HepG2 (cell line): Measurements from ENCODE around the gene PPP1R13B. TPM values are rescaled to one million over a fixed set of nuclear protein-coding genes. Genes with fewer than 3 reads are reported as not detected.

Experiments
- ATAC-seq: fragments of 200-7000 bp; cut with Tn5 transposase; 3 replicates; pipeline ENCODE4 v1.9.1; 2020; ENCODE audit warnings: mild to moderate bottlenecking, moderate library complexity
- BruUV-seq: library from RNA; stranded (reverse); fragments of 400-500 nt; replicated peaks from 2 replicates; lab custom pipeline; 2021; lab: Mats Ljungman, UMichigan
- CTCF ChIA-PET: fragments of 300-600 bp; formaldehyde crosslinking; extraction: SDS; loops from one replicate; lab custom pipeline; 2021; ENCODE audit warnings: low total read pairs, inconsistent platforms, low intra/inter-chr PET ratio; lab: Yijun Ruan, JAX
- POLR2A ChIA-PET: fragments of 350-600 bp; sonication (Branson Sonifier 250); formaldehyde crosslinking; loops from one replicate; lab custom pipeline; 2020; ENCODE audit warnings: antibody characterized with exemption, inconsistent platforms; lab: Yijun Ruan, JAX
- DNase-seq: peaks from one replicate; pipeline ENCODE4 v3.0.0-alpha.2; 2015; ENCODE audit warnings: low spot score
- FAIRE-seq: peaks from 3 replicates; lab custom pipeline; 2011; peaks lifted over from hg19 to GRCh38; lab: Jason Lieb, UNC
- H2AFZ ChIP-seq: one replicate; pipeline ENCODE4 v1.6.1; 2011; ENCODE audit warnings: low read length, inconsistent platforms
- H3K27ac ChIP-seq: fragments of 300-600 bp; 3 replicates; pipeline ENCODE4 v1.8.0; 2011; ENCODE audit warnings: mixed run types, mild to moderate bottlenecking, mixed read lengths, low read length, inconsistent platforms; ENCODE audit not compliant: insufficient read depth; ENCODE audit errors: extremely low read length
- H3K27me3 ChIP-seq, 2 experiments: fragments of 200-600 bp in 1 of 2; 2 replicates in 1 of 2; 3 replicates in 1 of 2; pipeline versions ENCODE4 v1.6.0 to v1.8.0; 2011; ENCODE audit warnings: low read length in 2 of 2, mild to moderate bottlenecking in 2 of 2, moderate library complexity in 2 of 2, inconsistent platforms in 1 of 2; ENCODE audit not compliant: insufficient read depth in 2 of 2, control insufficient read depth in 1 of 2
- H3K36me3 ChIP-seq, 2 experiments: fragments of 200-600 bp in 1 of 2; replicated peaks in 1 of 2; 2 replicates in 1 of 2; 3 replicates in 1 of 2; pipeline versions ENCODE4 v1.5.1 to v1.8.0; 2011; ENCODE audit warnings: low read length in 2 of 2, inconsistent platforms in 1 of 2; ENCODE audit not compliant: insufficient read depth in 2 of 2, control insufficient read depth in 1 of 2
- H3K4me1 ChIP-seq: 2 replicates; pipeline ENCODE4 v1.5.1; 2012; ENCODE audit warnings: low read length, inconsistent platforms; ENCODE audit not compliant: insufficient read depth
- H3K4me2 ChIP-seq: 2 replicates; pipeline ENCODE4 v1.6.0; 2011; ENCODE audit warnings: low read depth, low read length, inconsistent platforms
- H3K4me3 ChIP-seq, 3 experiments: fragments of 200-600 bp in 1 of 3; sonication (generic), shearing (Covaris generic) in 1 of 3; replicated peaks in 1 of 3; 2 replicates each; pipeline ENCODE4 v1.5.1; 2011 to 2016; ENCODE audit warnings: low read length in 3 of 3, inconsistent platforms in 2 of 3, low read depth in 2 of 3, mild to moderate bottlenecking in 2 of 3, control low read depth in 1 of 3, mixed read lengths in 1 of 3; ENCODE audit not compliant: insufficient read depth in 1 of 3
- H3K79me2 ChIP-seq: one replicate; pipeline ENCODE4 v1.6.1; 2011; ENCODE audit warnings: low read length, inconsistent platforms; ENCODE audit not compliant: insufficient read depth
- H3K9ac ChIP-seq: 2 replicates; pipeline ENCODE4 v1.6.0; 2011; ENCODE audit warnings: mild to moderate bottlenecking, low read depth, low read length, inconsistent platforms; ENCODE audit not compliant: insufficient read depth
- H3K9me3 ChIP-seq: 2 replicates; pipeline ENCODE4 v1.5.1; 2012; ENCODE audit warnings: mild to moderate bottlenecking, low read length
- H4K20me1 ChIP-seq: 2 replicates; pipeline ENCODE4 v1.6.0; 2011; ENCODE audit warnings: inconsistent platforms, mild to moderate bottlenecking, low read length, moderate library complexity; ENCODE audit not compliant: insufficient read depth
- AGO2 ChIP-seq: fragments of 200-400 bp; formaldehyde crosslinking; optimal IDR thresholded peaks from 2 replicates; pipeline ENCODE3; 2017; ENCODE audit warnings: mild to moderate bottlenecking, low read depth, low read length, moderate library complexity
- FLYWCH1 ChIP-seq: sonication (generic); formaldehyde crosslinking; IDR thresholded peaks from 2 replicates; pipeline ENCODE4 v1.8.1; 2023; ENCODE audit warnings: mild to moderate bottlenecking, missing genetic modification reagents
- SMC3 ChIP-seq: IDR thresholded peaks from 2 replicates; pipeline ENCODE4 v1.6.1; 2011; ENCODE audit warnings: low read length, improper control_type of control experiment
- XRCC5 ChIP-seq: fragments of 200-400 bp; formaldehyde crosslinking; optimal IDR thresholded peaks from 2 replicates; pipeline ENCODE3; 2017; ENCODE audit warnings: mild to moderate bottlenecking, low read length
- WGBS: methylation state at CpG from one replicate; pipeline ENCODE4 v1.1.6; 2017; ENCODE audit warnings: low lambda C conversion rate; 5-methylcytosine and 5-hydroxymethylcytosine counted together
- in situ Hi-C: cut with HindIII; loops from 2 replicates; pipeline ENCODE4 v1.10.0; 2017; ENCODE audit warnings: low pct_unique_long_range_greater_than_20kb; ENCODE audit not compliant: extremely low pct_ligation_motif_present
- intact Hi-C: fragments of 100-400 bp; cut with micrococcal nuclease; formaldehyde crosslinking; loops from one replicate; pipeline ENCODE4 v1.10.0; 2022; ENCODE audit not compliant: unreplicated experiment
- polyA plus RNA-seq, 8 experiments: library from polyadenylated mRNA; depleted of rRNA in 3 of 8; stranded (reverse) in 7 of 8; unstranded in 1 of 8; fragments of >200 nt; fragmentation: Illumina TruSeq in 4 of 8; extraction: Trizol in 4 of 8; gene quantifications; 2 replicates each; pipeline versions ENCODE4 v1.2.1 to v1.2.3, GENCODE V29; 2011 to 2016; ENCODE audit warnings: low read depth in 4 of 8, missing spikeins in 1 of 8, mixed read lengths in 1 of 8; ENCODE audit not compliant: insufficient read depth in 1 of 8
- total RNA-seq, 5 experiments: library from RNA; depleted of rRNA; stranded (reverse); fragments of >200 nt; fragmentation: Illumina TruSeq; extraction: Trizol; gene quantifications; 2 replicates each; pipeline ENCODE4 v1.2.3, GENCODE V29; 2016; ENCODE audit warnings: low read depth in 1 of 5

The PPP1R13B gene
- total and polyA plus RNA-seq, 2 of the 13 experiments (the other 11 are each of a cell fraction or from before 2014, with no cell fraction given) = 4.6 to 9.4 TPM

DNA sequence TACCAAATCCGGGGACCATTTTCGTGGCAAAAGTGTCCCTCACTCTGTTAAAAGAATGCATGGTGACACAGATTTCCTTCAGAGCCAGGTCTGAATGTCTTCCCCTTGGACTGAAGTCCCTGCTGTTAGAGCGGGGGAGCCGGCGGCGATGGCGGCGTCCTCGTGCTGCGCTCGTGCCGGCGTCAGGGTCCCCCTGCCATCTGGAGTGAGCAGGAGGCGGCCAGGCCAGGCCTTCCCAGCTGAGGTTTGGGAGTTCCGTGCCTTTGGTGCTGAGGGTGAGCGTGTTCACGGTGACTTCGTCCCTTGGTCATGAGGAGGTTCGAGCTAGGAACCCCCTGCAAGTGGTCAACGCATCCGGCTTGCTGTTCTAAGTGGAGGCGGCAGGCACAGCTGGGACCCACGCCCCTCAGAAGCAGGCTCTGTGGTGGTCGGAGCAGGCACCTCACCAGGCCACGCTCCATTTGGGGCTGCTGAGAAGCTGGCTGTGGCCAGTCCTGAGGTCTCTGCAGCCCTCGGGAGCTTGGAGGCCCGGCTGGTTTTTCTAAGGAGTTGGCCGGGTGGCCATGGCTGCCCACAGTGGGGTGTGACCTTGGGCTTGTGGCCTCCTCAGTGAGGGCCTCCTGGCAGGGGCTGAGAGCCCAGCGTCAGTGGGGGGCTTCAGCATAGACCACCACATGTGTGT is 122.2 kb downstream of the PPP1R13B start:
- peaks cover 45% of the 10 kb centered on the region for H3K79me2 ChIP-seq
- no peak for FAIRE-seq
- POLR2A ChIA-PET = no interaction called here

DNA sequence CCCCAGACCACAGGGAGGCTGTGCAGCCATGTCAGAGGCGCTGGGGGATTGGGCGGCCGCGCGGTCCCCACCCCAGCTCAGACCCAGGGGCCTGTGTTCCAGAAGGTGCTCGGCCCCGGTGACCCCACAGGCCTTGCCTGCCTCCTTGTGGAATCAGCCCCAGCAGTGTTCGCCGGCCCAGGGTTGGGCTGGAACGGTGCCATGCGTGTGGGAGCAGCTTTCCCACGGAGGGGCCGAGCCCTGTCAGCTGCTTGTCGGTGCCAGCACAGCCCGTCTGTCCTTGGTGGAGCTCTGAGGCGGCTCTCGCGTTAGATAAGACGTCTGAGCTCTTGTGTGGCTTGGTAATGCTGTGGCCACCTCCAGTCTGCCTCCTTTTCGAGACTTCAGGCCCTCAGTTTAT is 123.3 kb downstream of the PPP1R13B start:
- Histone ChIP-seq H4K20me1 (no peaks in the 10 kb centered on the region), H3K4me3 (no peak overlapping the region), H3K9me3 (no peaks in the 10 kb centered on the region), H3K9ac (no peak overlapping the region), H3K27ac (no peak overlapping the region), H3K4me2 (no peak overlapping the region), H2AFZ (no peak overlapping the region), H3K36me3 (peaks cover 7 to 32% of the 10 kb centered on the region in 2 experiments), H3K4me1 (no peaks in the 10 kb centered on the region), H3K27me3 (no peaks in the 10 kb centered on the region), H3K79me2 (peaks cover 55% of the 10 kb centered on the region)
- FAIRE-seq (no peak), DNase-seq (no peak), ATAC-seq (no peak; the same call in 2 of the 3 replicates)
- POLR2A ChIA-PET = no interaction called here
- TF ChIP-seq XRCC5 (no peak), AGO2 (peak; percentile 19)
- intact Hi-C loops = no loop called here
- WGBS = 91% methylated on average over 8 of the region's 20 CpGs
- no TSS peak for BruUV-seq
- CTCF ChIA-PET = no interaction called here
- in situ Hi-C loops = no loop called here

More for the DNA sequence above, 122.2 kb downstream of the PPP1R13B start:
- H3K27ac ChIP-seq = no peak overlapping the region
- TF ChIP-seq AGO2 = peak; percentile 47
- no peak for TF ChIP-seq FLYWCH1 (CRISPR knock-in tag)
- no peak for TF ChIP-seq SMC3
- H3K9ac ChIP-seq = no peak overlapping the region
- WGBS = 80% methylated on average over 1 of the region's 29 CpGs
- CTCF ChIA-PET = no interaction called here
- H3K4me3 ChIP-seq = no peak overlapping the region
- H3K27me3 ChIP-seq = no peaks in the 10 kb centered on the region
- no peak for ATAC-seq
- H4K20me1 ChIP-seq = no peaks in the 10 kb centered on the region
- DNase-seq = no peak
- H3K4me1 ChIP-seq = no peaks in the 10 kb centered on the region
- BruUV-seq = no TSS peak
- no peak overlapping the region for H3K4me2 ChIP-seq
- H3K9me3 ChIP-seq = no peaks in the 10 kb centered on the region
- H2AFZ ChIP-seq = no peak overlapping the region
- H3K36me3 ChIP-seq = peaks cover 12 to 41% of the 10 kb centered on the region in 2 experiments
- in situ Hi-C loops = no loop called here
- intact Hi-C loops = no loop called here
